KMS-11 (cell line): ENCODE measurements around the gene RNLS.

Experiments
- H2AFZ ChIP-seq: fragments of 200-600 bp; sonication (generic); 2 replicates; pipeline ENCODE4 v1.6.1; 2016; ENCODE audit warnings: antibody characterized with exemption, mixed run types, low read depth
- H3K27ac ChIP-seq: fragments of 200-600 bp; sonication (generic); 2 replicates; pipeline ENCODE4 v1.6.1; 2016; ENCODE audit warnings: mild to moderate bottlenecking, mixed run types
- H3K27me3 ChIP-seq: fragments of 200-600 bp; sonication (generic); 2 replicates; pipeline ENCODE4 v1.6.1; 2017; ENCODE audit warnings: mild to moderate bottlenecking, low read depth, mixed run types, moderate library complexity; ENCODE audit not compliant: insufficient read depth
- H3K36me3 ChIP-seq: fragments of 200-600 bp; sonication (generic); 2 replicates; pipeline ENCODE4 v1.6.1; 2017; ENCODE audit warnings: mild to moderate bottlenecking, mixed run types; ENCODE audit not compliant: insufficient read depth
- H3K4me1 ChIP-seq: fragments of 200-600 bp; sonication (generic); 2 replicates; pipeline ENCODE4 v1.6.1; 2016; ENCODE audit warnings: mild to moderate bottlenecking, low read depth, mixed run types; ENCODE audit not compliant: poor library complexity, severe bottlenecking
- H3K4me2 ChIP-seq: fragments of 200-600 bp; sonication (generic); 2 replicates; pipeline ENCODE4 v1.7.0; 2016; ENCODE audit warnings: mild to moderate bottlenecking, mixed run types
- H3K4me3 ChIP-seq: fragments of 200-600 bp; sonication (generic); IDR thresholded peaks from 2 replicates; pipeline ENCODE4 v1.6.1; 2017; ENCODE audit warnings: low read depth, low read length, mixed read lengths; ENCODE audit not compliant: insufficient read depth
- H3K79me2 ChIP-seq: fragments of 200-600 bp; sonication (generic); 2 replicates; pipeline ENCODE4 v1.6.1; 2016; ENCODE audit warnings: low read depth, mixed run types; ENCODE audit not compliant: insufficient read depth
- H3K9ac ChIP-seq: fragments of 200-600 bp; sonication (generic); 2 replicates; pipeline ENCODE4 v1.6.1; 2016; ENCODE audit warnings: mild to moderate bottlenecking, mixed run types
- H4K20me1 ChIP-seq: fragments of 200-600 bp; sonication (generic); 2 replicates; pipeline ENCODE4 v1.6.1; 2016; ENCODE audit warnings: mild to moderate bottlenecking, mixed run types; ENCODE audit not compliant: insufficient read depth
- CTCF ChIP-seq: fragments of 200-600 bp; sonication (generic); conservative IDR thresholded peaks from 2 replicates; pipeline ENCODE4 v1.6.1; 2017; ENCODE audit warnings: low read depth, mild to moderate bottlenecking, antibody characterized with exemption, low read length, moderate library complexity, mixed read lengths

RNLS gene

GRCh38 chr10:88458209-88458608 is 124.9 kb downstream of the RNLS start:
- no peak overlapping the region for H2AFZ ChIP-seq
- no peaks in the 10 kb centered on the region for H3K79me2 ChIP-seq
- no peak overlapping the region for H3K4me3 ChIP-seq
- no peak for TF ChIP-seq CTCF
- H3K27me3 ChIP-seq = no peaks in the 10 kb centered on the region
- no peak overlapping the region for H3K9ac ChIP-seq
- H3K4me2 ChIP-seq = no peak overlapping the region
- H3K27ac ChIP-seq = no peak overlapping the region
- H3K36me3 ChIP-seq = no peaks in the 10 kb centered on the region
- H4K20me1 ChIP-seq = no peaks in the 10 kb centered on the region
- no peaks in the 10 kb centered on the region for H3K4me1 ChIP-seq

- Histone ChIP-seq H3K36me3 (no peaks in the 10 kb centered on the region), H3K9ac (no peak overlapping the region), H3K4me1 (no peaks in the 10 kb centered on the region), H3K27ac (no peak overlapping the region), H3K4me2 (no peak overlapping the region), H2AFZ (no peak overlapping the region), H3K79me2 (no peaks in the 10 kb centered on the region), H3K27me3 (no peaks in the 10 kb centered on the region), H3K4me3 (no peak overlapping the region), H4K20me1 (no peaks in the 10 kb centered on the region)
- TF ChIP-seq CTCF = no peak
Measured at GRCh38 chr10:88457660-88458059, 125.5 kb downstream of the RNLS start.

- Histone ChIP-seq H4K20me1 (no peaks in the 10 kb centered on the region), H3K4me2 (no peak overlapping the region), H3K36me3 (no peaks in the 10 kb centered on the region), H3K27ac (no peak overlapping the region), H3K79me2 (no peaks in the 10 kb centered on the region), H2AFZ (no peak overlapping the region), H3K4me1 (no peaks in the 10 kb centered on the region), H3K9ac (no peak overlapping the region), H3K27me3 (no peaks in the 10 kb centered on the region), H3K4me3 (no peak overlapping the region)
- no peak for TF ChIP-seq CTCF
Measured at GRCh38 chr10:88456730-88457129, 126.4 kb downstream of the RNLS start.

GRCh38 chr10:88455831-88456230 is 127.3 kb downstream of the RNLS start:
- no peak overlapping the region for H3K27ac ChIP-seq
- TF ChIP-seq CTCF = no peak
- no peaks in the 10 kb centered on the region for H3K4me1 ChIP-seq
- no peaks in the 10 kb centered on the region for H3K36me3 ChIP-seq
- H3K27me3 ChIP-seq = no peaks in the 10 kb centered on the region
- no peak overlapping the region for H3K4me2 ChIP-seq
- H4K20me1 ChIP-seq = no peaks in the 10 kb centered on the region
- H3K79me2 ChIP-seq = no peaks in the 10 kb centered on the region
- H3K9ac ChIP-seq = no peak overlapping the region
- H2AFZ ChIP-seq = no peak overlapping the region
- H3K4me3 ChIP-seq = no peak overlapping the region

GRCh38 chr10:88450201-88450600 is 132.9 kb downstream of the RNLS start:
- no peak overlapping the region for H2AFZ ChIP-seq

More at GRCh38 chr10:88450201-88450600, 132.9 kb downstream of the RNLS start:
- Histone ChIP-seq H4K20me1 (no peaks in the 10 kb centered on the region), H3K27ac (no peak overlapping the region), H3K4me2 (no peak overlapping the region), H3K4me1 (no peaks in the 10 kb centered on the region), H3K9ac (no peak overlapping the region), H3K79me2 (no peaks in the 10 kb centered on the region), H3K36me3 (no peaks in the 10 kb centered on the region), H3K27me3 (no peaks in the 10 kb centered on the region), H3K4me3 (no peak overlapping the region)
- no peak for TF ChIP-seq CTCF
